ENCODE data around the gene INTS11. TPM values are rescaled to one million over a fixed set of nuclear protein-coding genes. Genes with fewer than 3 reads are reported as not detected.

INTS11 gene
- total RNA-seq, 1 donor from 2014 or later = 106 TPM

GRCh38 chr1:1331068-1331965, 6.9 kb upstream of the INTS11 start, which contains the start of gene TAS1R3:
Gene TAS1R3 (plus strand): TSS chr1:1331280. CDS start chr1:1331346, 66 bp downstream.
- Mint-ChIP-seq H3K4me3 (ENCODE audit: unreplicated experiment) (peak within 1 kb of the TSS; percentile 4), H3K27me3 (ENCODE audit: unreplicated experiment) (no peaks in the 10 kb centered on the region), H3K27ac (ENCODE audit: unreplicated experiment) (peak within 1 kb of the TSS; percentile 89), H3K9me3 (ENCODE audit: unreplicated experiment) (no peaks in the 10 kb centered on the region), H3K36me3 (ENCODE audit: unreplicated experiment) (no peaks in the 10 kb centered on the region), H3K4me1 (ENCODE audit: unreplicated experiment) (peaks cover 20% of the 10 kb centered on the region)
- TF ChIP-seq CTCF (IDR thresholded peaks at IDR 0.05) = no peak
- DNase-seq (ENCODE audit: extremely low spot score, unreplicated experiment) = no peak

- Mint-ChIP-seq H3K36me3 (ENCODE audit: unreplicated experiment) (no peaks in the 10 kb centered on the region), H3K4me3 (ENCODE audit: unreplicated experiment) (peak overlapping the region; percentile 4), H3K4me1 (ENCODE audit: unreplicated experiment) (peaks cover 22% of the 10 kb centered on the region), H3K9me3 (ENCODE audit: unreplicated experiment) (no peaks in the 10 kb centered on the region), H3K27me3 (ENCODE audit: unreplicated experiment) (no peaks in the 10 kb centered on the region), H3K27ac (ENCODE audit: unreplicated experiment) (peak overlapping the region; percentile 89)
- no peak for DNase-seq (ENCODE audit: extremely low spot score, unreplicated experiment)
- TF ChIP-seq CTCF (IDR thresholded peaks at IDR 0.05) = no peak
These were observed 6.1 kb upstream of the INTS11 start for GRCh38 chr1:1330366-1331067.

- DNase-seq (ENCODE audit: extremely low spot score, unreplicated experiment) = no peak
- no peaks in the 10 kb centered on the region for H3K27me3 Mint-ChIP-seq (ENCODE audit: unreplicated experiment)
- no peaks in the 10 kb centered on the region for H3K36me3 Mint-ChIP-seq (ENCODE audit: unreplicated experiment)
- peaks cover 26% of the 10 kb centered on the region for H3K4me1 Mint-ChIP-seq (ENCODE audit: unreplicated experiment)
- H3K9me3 Mint-ChIP-seq (ENCODE audit: unreplicated experiment) = no peaks in the 10 kb centered on the region
- no peak overlapping the region for H3K27ac Mint-ChIP-seq (ENCODE audit: unreplicated experiment)
- TF ChIP-seq CTCF (IDR thresholded peaks at IDR 0.05) = no peak
- no peak overlapping the region for H3K4me3 Mint-ChIP-seq (ENCODE audit: unreplicated experiment)
These were observed 5.1 kb upstream of the INTS11 start for GRCh38 chr1:1329304-1330210.

DNA sequence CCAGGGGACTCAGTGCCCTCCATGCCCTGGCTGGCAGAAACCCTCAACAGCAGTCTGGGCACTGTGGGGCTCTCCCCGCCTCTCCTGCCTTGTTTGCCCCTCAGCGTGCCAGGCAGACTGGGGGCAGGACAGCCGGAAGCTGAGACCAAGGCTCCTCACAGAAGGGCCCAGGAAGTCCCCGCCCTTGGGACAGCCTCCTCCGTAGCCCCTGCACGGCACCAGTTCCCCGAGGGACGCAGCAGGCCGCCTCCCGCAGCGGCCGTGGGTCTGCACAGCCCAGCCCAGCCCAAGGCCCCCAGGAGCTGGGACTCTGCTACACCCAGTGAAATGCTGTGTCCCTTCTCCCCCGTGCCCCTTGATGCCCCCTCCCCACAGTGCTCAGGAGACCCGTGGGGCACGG, 3.8 kb upstream of the INTS11 start:
- peaks cover 31% of the 10 kb centered on the region for H3K4me1 Mint-ChIP-seq (ENCODE audit: unreplicated experiment)
- H3K27ac Mint-ChIP-seq (ENCODE audit: unreplicated experiment) = no peak overlapping the region
- H3K36me3 Mint-ChIP-seq (ENCODE audit: unreplicated experiment) = no peaks in the 10 kb centered on the region
- no peaks in the 10 kb centered on the region for H3K27me3 Mint-ChIP-seq (ENCODE audit: unreplicated experiment)
- no peaks in the 10 kb centered on the region for H3K9me3 Mint-ChIP-seq (ENCODE audit: unreplicated experiment)
- TF ChIP-seq CTCF (IDR thresholded peaks at IDR 0.05) = no peak
- H3K4me3 Mint-ChIP-seq (ENCODE audit: unreplicated experiment) = no peak overlapping the region
- DNase-seq (ENCODE audit: extremely low spot score, unreplicated experiment) = no peak
